C4-2B (cell line): ENCODE results near the gene OR1J4.

ENCODE experiments used
- CTCF ChIP-seq: fragments of 450-650 bp; conservative IDR thresholded peaks from 2 replicates; pipeline ENCODE4 v1.5.1; 2017; ENCODE audit warnings: mild to moderate bottlenecking
- ZFX ChIP-seq: fragments of 450-650 bp; IDR thresholded peaks from 2 replicates; pipeline ENCODE4 v1.6.1; 2017

- TF ChIP-seq CTCF (no peak), ZFX (no peak)
These were observed 7.7 kb downstream of the OR1J4 start for GRCh38 chr9:122526602-122527001.
